Liver (tissue), 3 donors: ENCODE measurements around the gene INSYN2B.

Experiments
- ATF3 ChIP-seq: IDR thresholded peaks from 2 replicates; pipeline ENCODE4 v1.6.1; 2016; ENCODE audit warnings: antibody characterized with exemption
- EGR1 ChIP-seq, 2 donors: IDR thresholded peaks; 2 replicates each; pipeline ENCODE4 v1.6.1; 2016 to 2018; ENCODE audit warnings: antibody characterized with exemption in 2 of 2, low read depth in 2 of 2
- FOXA1 ChIP-seq: IDR thresholded peaks from 2 replicates; pipeline ENCODE4 v1.6.1; 2016; ENCODE audit warnings: antibody characterized with exemption
- GABPA ChIP-seq, 2 donors: IDR thresholded peaks in 1 of 2; conservative IDR thresholded peaks in 1 of 2; 2 replicates each; pipeline ENCODE4 v1.6.1; 2016; ENCODE audit warnings: antibody characterized with exemption in 2 of 2, mild to moderate bottlenecking in 1 of 2, moderate library complexity in 1 of 2
- HNF4G ChIP-seq: IDR thresholded peaks from 2 replicates; pipeline ENCODE4 v1.6.1; 2016; ENCODE audit warnings: antibody characterized with exemption
- MAX ChIP-seq: IDR thresholded peaks from 2 replicates; pipeline ENCODE4 v1.6.1; 2016; ENCODE audit warnings: antibody characterized with exemption
- RAD21 ChIP-seq, 2 donors: IDR thresholded peaks; 2 replicates each; pipeline ENCODE4 v1.6.1; 2016; ENCODE audit warnings: antibody characterized with exemption in 2 of 2, mild to moderate bottlenecking in 2 of 2
- RXRA ChIP-seq, 2 donors: IDR thresholded peaks; 2 replicates each; pipeline ENCODE4 v1.6.1; 2017 to 2018; ENCODE audit warnings: antibody characterized with exemption in 2 of 2, mild to moderate bottlenecking in 1 of 2
- SP1 ChIP-seq: IDR thresholded peaks from 2 replicates; pipeline ENCODE4 v1.6.1; 2018; ENCODE audit warnings: antibody characterized with exemption, mild to moderate bottlenecking
- TAF1 ChIP-seq: conservative IDR thresholded peaks from 2 replicates; pipeline ENCODE4 v1.6.1; 2016; ENCODE audit warnings: antibody characterized with exemption, mild to moderate bottlenecking
- YY1 ChIP-seq: IDR thresholded peaks from 2 replicates; pipeline ENCODE4 v1.6.1; 2016; ENCODE audit warnings: antibody characterized with exemption, mild to moderate bottlenecking
- TF ChIP-seq, protein P1 (sequence below): fragments of 150-350 bp; IDR thresholded peaks from 2 replicates; pipeline ENCODE4 v1.5.1; 2017; ENCODE audit warnings: improper control_type of control experiment, low read depth, low read length; ENCODE audit not compliant: missing input control
- TF ChIP-seq, protein P2 (sequence below): IDR thresholded peaks from 2 replicates; pipeline ENCODE4 v1.6.1; 2016; ENCODE audit warnings: antibody characterized with exemption, mild to moderate bottlenecking
- TF ChIP-seq, protein P3 (sequence below): IDR thresholded peaks from 2 replicates; pipeline ENCODE4 v1.6.1; 2016; ENCODE audit warnings: antibody characterized with exemption
- donor health status: healthy.
- donor health status: healthy.

- TF ChIP-seq, protein P1, sequence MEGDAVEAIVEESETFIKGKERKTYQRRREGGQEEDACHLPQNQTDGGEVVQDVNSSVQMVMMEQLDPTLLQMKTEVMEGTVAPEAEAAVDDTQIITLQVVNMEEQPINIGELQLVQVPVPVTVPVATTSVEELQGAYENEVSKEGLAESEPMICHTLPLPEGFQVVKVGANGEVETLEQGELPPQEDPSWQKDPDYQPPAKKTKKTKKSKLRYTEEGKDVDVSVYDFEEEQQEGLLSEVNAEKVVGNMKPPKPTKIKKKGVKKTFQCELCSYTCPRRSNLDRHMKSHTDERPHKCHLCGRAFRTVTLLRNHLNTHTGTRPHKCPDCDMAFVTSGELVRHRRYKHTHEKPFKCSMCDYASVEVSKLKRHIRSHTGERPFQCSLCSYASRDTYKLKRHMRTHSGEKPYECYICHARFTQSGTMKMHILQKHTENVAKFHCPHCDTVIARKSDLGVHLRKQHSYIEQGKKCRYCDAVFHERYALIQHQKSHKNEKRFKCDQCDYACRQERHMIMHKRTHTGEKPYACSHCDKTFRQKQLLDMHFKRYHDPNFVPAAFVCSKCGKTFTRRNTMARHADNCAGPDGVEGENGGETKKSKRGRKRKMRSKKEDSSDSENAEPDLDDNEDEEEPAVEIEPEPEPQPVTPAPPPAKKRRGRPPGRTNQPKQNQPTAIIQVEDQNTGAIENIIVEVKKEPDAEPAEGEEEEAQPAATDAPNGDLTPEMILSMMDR, result no peak
- TF ChIP-seq FOXA1 (no peak), YY1 (no peak), RAD21 (IDR thresholded peaks at IDR 0.05) (no peak), GABPA (IDR thresholded peaks at IDR 0.05 in 1 of 2, conservative IDR thresholded peaks at IDR 0.05 in 1 of 2) (no peak), TAF1 (no peak), EGR1 (IDR thresholded peaks at IDR 0.05; ENCODE audit: low read depth in 2 of 2) (no peak), ATF3 (no peak), HNF4G (no peak), RXRA (IDR thresholded peaks at IDR 0.05) (no peak), SP1 (no peak), MAX (no peak)
- TF ChIP-seq, protein P2, sequence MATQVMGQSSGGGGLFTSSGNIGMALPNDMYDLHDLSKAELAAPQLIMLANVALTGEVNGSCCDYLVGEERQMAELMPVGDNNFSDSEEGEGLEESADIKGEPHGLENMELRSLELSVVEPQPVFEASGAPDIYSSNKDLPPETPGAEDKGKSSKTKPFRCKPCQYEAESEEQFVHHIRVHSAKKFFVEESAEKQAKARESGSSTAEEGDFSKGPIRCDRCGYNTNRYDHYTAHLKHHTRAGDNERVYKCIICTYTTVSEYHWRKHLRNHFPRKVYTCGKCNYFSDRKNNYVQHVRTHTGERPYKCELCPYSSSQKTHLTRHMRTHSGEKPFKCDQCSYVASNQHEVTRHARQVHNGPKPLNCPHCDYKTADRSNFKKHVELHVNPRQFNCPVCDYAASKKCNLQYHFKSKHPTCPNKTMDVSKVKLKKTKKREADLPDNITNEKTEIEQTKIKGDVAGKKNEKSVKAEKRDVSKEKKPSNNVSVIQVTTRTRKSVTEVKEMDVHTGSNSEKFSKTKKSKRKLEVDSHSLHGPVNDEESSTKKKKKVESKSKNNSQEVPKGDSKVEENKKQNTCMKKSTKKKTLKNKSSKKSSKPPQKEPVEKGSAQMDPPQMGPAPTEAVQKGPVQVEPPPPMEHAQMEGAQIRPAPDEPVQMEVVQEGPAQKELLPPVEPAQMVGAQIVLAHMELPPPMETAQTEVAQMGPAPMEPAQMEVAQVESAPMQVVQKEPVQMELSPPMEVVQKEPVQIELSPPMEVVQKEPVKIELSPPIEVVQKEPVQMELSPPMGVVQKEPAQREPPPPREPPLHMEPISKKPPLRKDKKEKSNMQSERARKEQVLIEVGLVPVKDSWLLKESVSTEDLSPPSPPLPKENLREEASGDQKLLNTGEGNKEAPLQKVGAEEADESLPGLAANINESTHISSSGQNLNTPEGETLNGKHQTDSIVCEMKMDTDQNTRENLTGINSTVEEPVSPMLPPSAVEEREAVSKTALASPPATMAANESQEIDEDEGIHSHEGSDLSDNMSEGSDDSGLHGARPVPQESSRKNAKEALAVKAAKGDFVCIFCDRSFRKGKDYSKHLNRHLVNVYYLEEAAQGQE, result no peak
- TF ChIP-seq, protein P3, sequence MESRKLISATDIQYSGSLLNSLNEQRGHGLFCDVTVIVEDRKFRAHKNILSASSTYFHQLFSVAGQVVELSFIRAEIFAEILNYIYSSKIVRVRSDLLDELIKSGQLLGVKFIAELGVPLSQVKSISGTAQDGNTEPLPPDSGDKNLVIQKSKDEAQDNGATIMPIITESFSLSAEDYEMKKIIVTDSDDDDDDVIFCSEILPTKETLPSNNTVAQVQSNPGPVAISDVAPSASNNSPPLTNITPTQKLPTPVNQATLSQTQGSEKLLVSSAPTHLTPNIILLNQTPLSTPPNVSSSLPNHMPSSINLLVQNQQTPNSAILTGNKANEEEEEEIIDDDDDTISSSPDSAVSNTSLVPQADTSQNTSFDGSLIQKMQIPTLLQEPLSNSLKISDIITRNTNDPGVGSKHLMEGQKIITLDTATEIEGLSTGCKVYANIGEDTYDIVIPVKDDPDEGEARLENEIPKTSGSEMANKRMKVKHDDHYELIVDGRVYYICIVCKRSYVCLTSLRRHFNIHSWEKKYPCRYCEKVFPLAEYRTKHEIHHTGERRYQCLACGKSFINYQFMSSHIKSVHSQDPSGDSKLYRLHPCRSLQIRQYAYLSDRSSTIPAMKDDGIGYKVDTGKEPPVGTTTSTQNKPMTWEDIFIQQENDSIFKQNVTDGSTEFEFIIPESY, result no peak
These were observed 110.1 kb downstream of the INSYN2B start for GRCh38 chr5:169870211-169870610.
